GM21723 (cell line): ENCODE data around the gene OR2T3.
"Not testable (repeated sequence)": the region's sequence is repeated elsewhere in the genome, so short reads cannot be mapped to it uniquely, and the experiment has no call there.

Source experiments
- ATAC-seq: cut with Tn5 transposase; IDR thresholded peaks from one replicate; pipeline ENCODE4 v1.9.1; 2021; ENCODE audit warnings: mild to moderate bottlenecking, moderate library complexity; ENCODE audit not compliant: unreplicated experiment

The OR2T3 gene

GRCh38 chr1:248473051-248473450 is at the start of gene OR2T3:
OR2T3 (plus strand) TSS chr1:248473351; CDS start chr1:248473351, 0 bp downstream.
- not testable (repeated sequence) for ATAC-seq

GRCh38 chr1:248427526-248428191 is 45.5 kb upstream of the OR2T3 start:
- peak; percentile 48 for ATAC-seq

- ATAC-seq: peak; percentile 97
Measured at GRCh38 chr1:248428192-248428533, 45.0 kb upstream of the OR2T3 start.

GRCh38 chr1:248431683-248432082 is 41.5 kb upstream of the OR2T3 start:
- ATAC-seq: not testable (repeated sequence)

- ATAC-seq: not testable (repeated sequence)
Measured at GRCh38 chr1:248432201-248432600, 41.0 kb upstream of the OR2T3 start.

- not testable (repeated sequence) for ATAC-seq
Measured at GRCh38 chr1:248433811-248434415, 39.2 kb upstream of the OR2T3 start.

- not testable (repeated sequence) for ATAC-seq
Measured at GRCh38 chr1:248434913-248435312, 38.2 kb upstream of the OR2T3 start.

GRCh38 chr1:248436303-248436702 is 36.8 kb upstream of the OR2T3 start:
- ATAC-seq: peak; percentile 54

GRCh38 chr1:248438668-248439067 is 34.5 kb upstream of the OR2T3 start:
- ATAC-seq: not testable (repeated sequence)

GRCh38 chr1:248439283-248439682 is 33.9 kb upstream of the OR2T3 start:
- not testable (repeated sequence) for ATAC-seq

GRCh38 chr1:248442500-248443277 is 30.5 kb upstream of the OR2T3 start:
- ATAC-seq: not testable (repeated sequence)

- ATAC-seq: not testable (repeated sequence)
Measured at GRCh38 chr1:248444603-248445002, 28.5 kb upstream of the OR2T3 start.

GRCh38 chr1:248445399-248445798 is 27.8 kb upstream of the OR2T3 start, which contains the start of gene OR2T2:
OR2T2 (plus strand) TSS chr1:248445637; CDS start chr1:248452798, 7,161 bp downstream.
- not testable (repeated sequence) for ATAC-seq

- ATAC-seq: peak; percentile 66
Measured at GRCh38 chr1:248448409-248449074, 24.6 kb upstream of the OR2T3 start.

- ATAC-seq: not testable (repeated sequence)
Measured at GRCh38 chr1:248449821-248450465, 23.2 kb upstream of the OR2T3 start.

GRCh38 chr1:248450466-248451145 is 22.5 kb upstream of the OR2T3 start:
- ATAC-seq: peak; percentile 53

GRCh38 chr1:248453619-248454018 is 19.5 kb upstream of the OR2T3 start:
- not testable (repeated sequence) for ATAC-seq

- not testable (repeated sequence) for ATAC-seq
Measured at GRCh38 chr1:248455045-248455444, 18.1 kb upstream of the OR2T3 start.

GRCh38 chr1:248456635-248457034 is 16.5 kb upstream of the OR2T3 start:
- ATAC-seq: not testable (repeated sequence)

GRCh38 chr1:248459117-248459516 is 14.0 kb upstream of the OR2T3 start:
- ATAC-seq: not testable (repeated sequence)
